Fibroblast of the aortic adventitia (primary cell): Measurements from ENCODE around the gene MEF2D. TPM values are rescaled to one million over a fixed set of nuclear protein-coding genes. Genes with fewer than 3 reads are reported as not detected.

Source experiments
- DNase-seq: peaks from one replicate; pipeline ENCODE4 v3.0.0-alpha.2; 2010; ENCODE audit warnings: low read depth
- H3K4me3 ChIP-seq: 2 replicates; pipeline ENCODE4 v1.5.1; 2011; ENCODE audit warnings: low read depth, mild to moderate bottlenecking, control low read depth, low read length, moderate library complexity
- CTCF ChIP-seq: IDR thresholded peaks from 2 replicates; pipeline ENCODE4 v1.5.1; 2011; ENCODE audit warnings: mild to moderate bottlenecking, low read length, control low read depth, inconsistent platforms; ENCODE audit not compliant: insufficient read depth
- total RNA-seq: library from RNA; depleted of rRNA; stranded (reverse); fragments of >200 nt; gene quantifications from 2 replicates; pipeline ENCODE4 v1.2.3, GENCODE V29; 2012; ENCODE audit warnings: low replicate concordance

Gene MEF2D
- total RNA-seq, 1 donor, result 11.6 TPM

DNA sequence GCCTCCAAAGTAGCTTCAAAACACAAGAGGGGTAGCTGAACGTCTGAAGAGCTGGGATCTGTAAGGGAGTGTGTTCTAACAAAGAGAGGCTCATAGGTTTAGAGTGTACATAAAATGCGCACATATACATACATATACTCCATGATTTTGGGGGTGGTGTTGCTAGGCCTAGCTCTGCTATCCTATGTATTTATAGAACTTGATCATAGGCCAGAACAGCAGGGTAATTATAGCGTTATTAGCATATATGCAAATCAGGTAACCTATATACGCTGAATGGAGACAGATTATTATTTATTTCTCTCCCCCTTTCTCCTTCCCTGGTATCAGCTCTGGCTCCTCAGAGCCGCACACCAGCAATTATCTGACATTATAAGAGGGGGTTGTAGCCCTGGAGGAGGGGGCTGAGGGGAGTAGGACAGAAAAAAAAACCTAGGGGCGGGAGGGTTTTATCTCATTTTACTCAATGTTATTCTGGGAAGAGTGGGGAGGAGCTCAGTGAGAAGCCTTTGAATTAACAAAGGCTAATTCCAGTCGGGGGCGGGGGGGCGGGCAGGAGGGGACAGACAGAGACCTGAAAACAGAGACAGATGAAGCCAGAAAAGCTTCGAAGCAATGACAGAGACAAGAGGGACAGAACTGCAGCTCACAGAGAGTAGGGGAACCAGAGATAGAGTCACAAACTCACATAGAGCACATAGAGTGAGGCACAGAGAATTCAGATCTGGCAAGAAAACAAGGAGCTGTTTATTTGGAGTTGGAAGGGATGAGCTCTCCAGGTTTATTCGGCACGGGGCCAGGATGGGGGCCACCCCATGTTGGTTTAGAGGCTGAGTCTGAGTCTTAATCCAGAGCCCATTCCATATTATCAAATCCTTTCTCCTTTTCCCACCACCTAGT lies 68.6 kb downstream of the MEF2D start:
- no peak overlapping the region for H3K4me3 ChIP-seq
- no peak for TF ChIP-seq CTCF
- DNase-seq, result no peak

DNA sequence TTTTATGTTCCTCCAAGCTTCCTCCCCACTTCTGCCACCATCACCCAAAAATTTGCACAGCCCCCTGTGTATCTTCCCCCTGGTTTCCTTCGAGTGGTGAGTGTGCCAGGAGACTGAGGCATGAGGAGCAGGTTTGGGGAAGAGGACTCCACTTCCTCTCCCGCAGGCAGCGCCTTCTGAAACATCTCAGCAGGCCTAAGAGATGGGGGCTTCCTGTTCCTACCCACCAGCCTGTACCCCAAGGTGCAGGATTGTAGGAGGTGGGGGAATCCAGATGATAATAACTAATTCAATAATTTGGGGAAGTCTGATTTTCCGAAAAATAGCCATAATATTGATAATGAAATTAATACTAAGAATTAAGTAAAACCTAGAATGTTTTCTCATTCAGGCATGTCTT lies 69.2 kb downstream of the MEF2D start:
- no peak for DNase-seq

GRCh38 chr1:156430866-156431265 lies 69.7 kb downstream of the MEF2D start:
- H3K4me3 ChIP-seq, result no peak overlapping the region
- DNase-seq, result no peak
- TF ChIP-seq CTCF, result no peak

More for the DNA sequence above, 69.2 kb downstream of the MEF2D start:
- TF ChIP-seq CTCF, result no peak
- no peak overlapping the region for H3K4me3 ChIP-seq

GRCh38 chr1:156430303-156430702 lies 70.3 kb downstream of the MEF2D start:
- H3K4me3 ChIP-seq, result no peak overlapping the region
- no peak for TF ChIP-seq CTCF
- DNase-seq, result no peak

DNA sequence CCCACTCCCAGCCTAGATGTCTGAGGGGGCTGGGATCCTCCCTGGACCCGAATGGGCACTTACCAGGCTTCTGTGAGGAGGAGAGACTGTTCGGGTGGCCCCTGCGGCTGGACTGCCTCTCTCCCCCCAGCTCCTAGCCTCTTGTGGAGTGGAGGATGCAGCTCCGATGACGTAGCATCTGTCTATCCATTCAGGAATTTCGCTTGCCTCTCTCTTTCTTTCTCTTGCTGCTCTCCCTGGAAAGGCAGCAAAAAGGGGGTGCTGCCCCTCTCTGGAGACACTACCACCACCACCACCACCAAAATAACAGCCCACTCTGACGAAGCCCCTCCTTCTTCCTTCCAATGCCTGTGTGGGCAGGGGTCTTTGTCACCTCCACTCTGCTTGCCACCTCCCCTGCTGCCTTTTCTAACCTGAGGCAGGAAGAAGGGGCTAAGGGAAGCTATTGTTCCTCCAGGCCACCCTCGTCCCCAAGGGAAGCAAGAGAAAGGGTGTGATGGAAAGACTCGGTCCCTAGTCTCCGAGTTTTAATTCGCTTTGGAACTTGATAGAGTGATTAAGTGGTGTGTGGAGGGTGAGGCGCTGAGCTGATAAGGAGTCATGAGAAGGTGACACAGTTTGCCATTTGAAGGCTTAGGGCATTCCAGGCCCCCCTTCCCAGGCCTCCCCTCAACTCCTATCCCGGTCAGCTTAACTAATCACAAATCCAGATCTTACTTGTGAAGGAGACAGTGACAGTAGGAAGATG lies 71.1 kb downstream of the MEF2D start:
- no peak overlapping the region for H3K4me3 ChIP-seq
- TF ChIP-seq CTCF, result no peak
- no peak for DNase-seq

DNA sequence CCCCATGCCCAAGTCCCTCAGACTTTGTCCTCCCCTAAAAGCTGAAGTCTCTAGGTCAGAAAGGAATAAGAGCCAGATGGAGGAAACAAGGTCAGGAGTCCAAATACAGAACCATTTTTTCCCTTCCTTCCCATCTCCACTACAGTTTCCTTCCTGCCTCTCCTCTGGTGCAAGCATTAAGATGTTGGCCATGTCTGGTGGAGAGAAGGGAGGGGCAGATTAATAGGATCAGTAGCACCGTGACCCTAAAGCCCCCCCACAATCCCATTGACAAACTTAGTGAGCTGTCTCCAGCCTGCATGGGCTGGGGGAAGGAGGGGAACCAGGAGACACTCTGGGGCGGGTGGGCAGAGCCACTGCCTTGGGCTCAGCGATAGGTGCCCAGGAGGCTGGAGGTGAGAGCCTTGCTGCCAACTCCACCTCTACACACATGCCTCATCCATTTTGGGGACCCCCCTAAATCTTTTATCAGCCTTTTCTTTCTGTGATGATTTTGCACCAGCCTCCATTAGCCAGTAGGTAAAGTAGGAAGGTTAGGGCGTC lies 71.8 kb downstream of the MEF2D start:
- no peak for TF ChIP-seq CTCF
- no peak overlapping the region for H3K4me3 ChIP-seq
- no peak for DNase-seq
